ENCODE measurements around the gene EEFSEC.

GRCh38 chr3:128435058-128435457, 281.8 kb downstream of the EEFSEC start:
- TF ChIP-seq EZH2 (IDR thresholded peaks at IDR 0.05; ENCODE audit: insufficient read depth, poor library complexity, severe bottlenecking) (no peak), EZH2phosphoT487 (IDR thresholded peaks at IDR 0.05; ENCODE audit: insufficient read depth, low read depth) (no peak)

Measured in GM23248 (cell line).